HepG2 (cell line): ENCODE results near the gene DCDC1. TPM values are rescaled to one million over a fixed set of nuclear protein-coding genes. Genes with fewer than 3 reads are reported as not detected.

ENCODE experiments used
- ATAC-seq: fragments of 200-7000 bp; cut with Tn5 transposase; 3 replicates; pipeline ENCODE4 v1.9.1; 2020; ENCODE audit warnings: mild to moderate bottlenecking, moderate library complexity
- BruUV-seq: library from RNA; stranded (reverse); fragments of 400-500 nt; replicated peaks from 2 replicates; lab custom pipeline; 2021; lab: Mats Ljungman, UMichigan
- CTCF ChIA-PET: fragments of 300-600 bp; formaldehyde crosslinking; extraction: SDS; loops from one replicate; lab custom pipeline; 2021; ENCODE audit warnings: low total read pairs, inconsistent platforms, low intra/inter-chr PET ratio; lab: Yijun Ruan, JAX
- POLR2A ChIA-PET: fragments of 350-600 bp; sonication (Branson Sonifier 250); formaldehyde crosslinking; loops from one replicate; lab custom pipeline; 2020; ENCODE audit warnings: antibody characterized with exemption, inconsistent platforms; lab: Yijun Ruan, JAX
- DNase-seq: peaks from one replicate; pipeline ENCODE4 v3.0.0-alpha.2; 2015; ENCODE audit warnings: low spot score
- FAIRE-seq: peaks from 3 replicates; lab custom pipeline; 2011; peaks lifted over from hg19 to GRCh38; lab: Jason Lieb, UNC
- H2AFZ ChIP-seq: one replicate; pipeline ENCODE4 v1.6.1; 2011; ENCODE audit warnings: low read length, inconsistent platforms
- H3K27ac ChIP-seq: fragments of 300-600 bp; 3 replicates; pipeline ENCODE4 v1.8.0; 2011; ENCODE audit warnings: mixed run types, mild to moderate bottlenecking, mixed read lengths, low read length, inconsistent platforms; ENCODE audit not compliant: insufficient read depth; ENCODE audit errors: extremely low read length
- H3K27me3 ChIP-seq, 2 experiments: fragments of 200-600 bp in 1 of 2; 2 replicates in 1 of 2; 3 replicates in 1 of 2; pipeline versions ENCODE4 v1.6.0 to v1.8.0; 2011; ENCODE audit warnings: low read length in 2 of 2, mild to moderate bottlenecking in 2 of 2, moderate library complexity in 2 of 2, inconsistent platforms in 1 of 2; ENCODE audit not compliant: insufficient read depth in 2 of 2, control insufficient read depth in 1 of 2
- H3K36me3 ChIP-seq, 2 experiments: fragments of 200-600 bp in 1 of 2; replicated peaks in 1 of 2; 2 replicates in 1 of 2; 3 replicates in 1 of 2; pipeline versions ENCODE4 v1.5.1 to v1.8.0; 2011; ENCODE audit warnings: low read length in 2 of 2, inconsistent platforms in 1 of 2; ENCODE audit not compliant: insufficient read depth in 2 of 2, control insufficient read depth in 1 of 2
- H3K4me1 ChIP-seq: 2 replicates; pipeline ENCODE4 v1.5.1; 2012; ENCODE audit warnings: low read length, inconsistent platforms; ENCODE audit not compliant: insufficient read depth
- H3K4me2 ChIP-seq: 2 replicates; pipeline ENCODE4 v1.6.0; 2011; ENCODE audit warnings: low read depth, low read length, inconsistent platforms
- H3K4me3 ChIP-seq, 3 experiments: fragments of 200-600 bp in 1 of 3; sonication (generic), shearing (Covaris generic) in 1 of 3; replicated peaks in 1 of 3; 2 replicates each; pipeline ENCODE4 v1.5.1; 2011 to 2016; ENCODE audit warnings: low read length in 3 of 3, inconsistent platforms in 2 of 3, low read depth in 2 of 3, mild to moderate bottlenecking in 2 of 3, control low read depth in 1 of 3, mixed read lengths in 1 of 3; ENCODE audit not compliant: insufficient read depth in 1 of 3
- H3K79me2 ChIP-seq: one replicate; pipeline ENCODE4 v1.6.1; 2011; ENCODE audit warnings: low read length, inconsistent platforms; ENCODE audit not compliant: insufficient read depth
- H3K9ac ChIP-seq: 2 replicates; pipeline ENCODE4 v1.6.0; 2011; ENCODE audit warnings: mild to moderate bottlenecking, low read depth, low read length, inconsistent platforms; ENCODE audit not compliant: insufficient read depth
- H3K9me3 ChIP-seq: 2 replicates; pipeline ENCODE4 v1.5.1; 2012; ENCODE audit warnings: mild to moderate bottlenecking, low read length
- H4K20me1 ChIP-seq: 2 replicates; pipeline ENCODE4 v1.6.0; 2011; ENCODE audit warnings: inconsistent platforms, mild to moderate bottlenecking, low read length, moderate library complexity; ENCODE audit not compliant: insufficient read depth
- ATM ChIP-seq: fragments of 450-650 bp; IDR thresholded peaks from 2 replicates; pipeline ENCODE4 v1.7.1; 2017; ENCODE audit warnings: mild to moderate bottlenecking, borderline replicate concordance
- ZNF318 ChIP-seq: sonication (generic); formaldehyde crosslinking; IDR thresholded peaks from 2 replicates; pipeline ENCODE4 v1.4.0; 2020; ENCODE audit warnings: mild to moderate bottlenecking, missing genetic modification reagents
- ZNF367 ChIP-seq: sonication (generic); formaldehyde crosslinking; IDR thresholded peaks from 2 replicates; pipeline ENCODE4 v1.4.0; 2020; ENCODE audit warnings: missing genetic modification reagents, borderline replicate concordance
- ZNF839 ChIP-seq: sonication (generic); formaldehyde crosslinking; IDR thresholded peaks from 2 replicates; pipeline ENCODE4 v1.4.0; 2020; ENCODE audit warnings: missing genetic modification reagents, mild to moderate bottlenecking, borderline replicate concordance
- WGBS: methylation state at CpG from one replicate; pipeline ENCODE4 v1.1.6; 2017; ENCODE audit warnings: low lambda C conversion rate; 5-methylcytosine and 5-hydroxymethylcytosine counted together
- in situ Hi-C: cut with HindIII; loops from 2 replicates; pipeline ENCODE4 v1.10.0; 2017; ENCODE audit warnings: low pct_unique_long_range_greater_than_20kb; ENCODE audit not compliant: extremely low pct_ligation_motif_present
- intact Hi-C: fragments of 100-400 bp; cut with micrococcal nuclease; formaldehyde crosslinking; loops from one replicate; pipeline ENCODE4 v1.10.0; 2022; ENCODE audit not compliant: unreplicated experiment
- polyA plus RNA-seq, 8 experiments: library from polyadenylated mRNA; depleted of rRNA in 3 of 8; stranded (reverse) in 7 of 8; unstranded in 1 of 8; fragments of >200 nt; fragmentation: Illumina TruSeq in 4 of 8; extraction: Trizol in 4 of 8; gene quantifications; 2 replicates each; pipeline versions ENCODE4 v1.2.1 to v1.2.3, GENCODE V29; 2011 to 2016; ENCODE audit warnings: low read depth in 4 of 8, missing spikeins in 1 of 8, mixed read lengths in 1 of 8; ENCODE audit not compliant: insufficient read depth in 1 of 8
- total RNA-seq, 5 experiments: library from RNA; depleted of rRNA; stranded (reverse); fragments of >200 nt; fragmentation: Illumina TruSeq; extraction: Trizol; gene quantifications; 2 replicates each; pipeline ENCODE4 v1.2.3, GENCODE V29; 2016; ENCODE audit warnings: low read depth in 1 of 5
- TF ChIP-seq, protein P1 (sequence below): IDR thresholded peaks from 2 replicates; pipeline ENCODE4 v1.6.1; 2016; ENCODE audit warnings: control low read depth

The DCDC1 gene
- total and polyA plus RNA-seq, 2 of the 13 experiments (the other 11 are each of a cell fraction or from before 2014, with no cell fraction given): 0.12 to 0.27 TPM

DNA sequence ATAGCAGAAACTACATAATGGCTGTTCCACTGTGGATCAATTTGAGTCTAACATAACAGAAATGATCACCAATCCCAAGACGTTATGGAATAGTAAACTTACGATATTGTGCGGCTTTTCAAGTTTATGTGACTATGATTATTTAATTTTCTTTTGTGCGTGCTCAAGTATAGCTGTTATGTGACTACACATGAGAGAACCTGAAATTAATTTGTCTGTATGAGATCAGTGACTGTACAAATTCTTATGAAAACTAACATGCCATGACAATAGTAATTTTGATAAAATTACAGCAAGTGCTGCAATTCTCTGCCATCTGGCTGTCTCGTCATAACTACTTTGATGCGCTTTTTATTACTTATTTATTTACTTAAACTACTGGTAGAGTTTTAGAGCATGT lies 343.2 kb downstream of the DCDC1 start (continued):
- no peak for TF ChIP-seq ZNF318
- TF ChIP-seq, all 625 proteins: peak for 0

GRCh38 chr11:31022080-31022479 lies 347.5 kb downstream of the DCDC1 start:
- no peak overlapping the region for H3K4me3 ChIP-seq
- H3K4me2 ChIP-seq: no peak overlapping the region
- H3K27me3 ChIP-seq: no peaks in the 10 kb centered on the region; a peak in 1 of 5 replicates
- no peak overlapping the region for H2AFZ ChIP-seq
- TF ChIP-seq, protein P1, sequence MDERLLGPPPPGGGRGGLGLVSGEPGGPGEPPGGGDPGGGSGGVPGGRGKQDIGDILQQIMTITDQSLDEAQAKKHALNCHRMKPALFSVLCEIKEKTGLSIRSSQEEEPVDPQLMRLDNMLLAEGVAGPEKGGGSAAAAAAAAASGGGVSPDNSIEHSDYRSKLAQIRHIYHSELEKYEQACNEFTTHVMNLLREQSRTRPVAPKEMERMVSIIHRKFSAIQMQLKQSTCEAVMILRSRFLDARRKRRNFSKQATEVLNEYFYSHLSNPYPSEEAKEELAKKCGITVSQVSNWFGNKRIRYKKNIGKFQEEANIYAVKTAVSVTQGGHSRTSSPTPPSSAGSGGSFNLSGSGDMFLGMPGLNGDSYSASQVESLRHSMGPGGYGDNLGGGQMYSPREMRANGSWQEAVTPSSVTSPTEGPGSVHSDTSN (CRISPR knock-in tag): no peak
- TF ChIP-seq ATM (no peak), ZNF367 (no peak), ZNF839 (no peak)
- ChIA-PET CTCF (no interaction called here), POLR2A (no interaction called here)
- H3K9ac ChIP-seq: no peak overlapping the region
- no peak for DNase-seq
- in situ Hi-C loops (no loop called here), intact Hi-C loops (no loop called here)
- no peak for ATAC-seq
- no peak overlapping the region for H3K27ac ChIP-seq
- H3K36me3 ChIP-seq: no peaks in the 10 kb centered on the region
- no TSS peak for BruUV-seq
- H3K79me2 ChIP-seq: no peaks in the 10 kb centered on the region
- H3K4me1 ChIP-seq: no peaks in the 10 kb centered on the region
- H3K9me3 ChIP-seq: no peaks in the 10 kb centered on the region
- H4K20me1 ChIP-seq: no peaks in the 10 kb centered on the region
- no peak for FAIRE-seq
- 0% methylated on average over 2 of the region's 2 CpGs for WGBS
